Measurements from ENCODE around the gene CNIH2. TPM values are rescaled to one million over a fixed set of nuclear protein-coding genes. Genes with fewer than 3 reads are reported as not detected.

Gene CNIH2
- polyA plus RNA-seq, 1 donor from 2014 or later = 47.9 TPM

DNA sequence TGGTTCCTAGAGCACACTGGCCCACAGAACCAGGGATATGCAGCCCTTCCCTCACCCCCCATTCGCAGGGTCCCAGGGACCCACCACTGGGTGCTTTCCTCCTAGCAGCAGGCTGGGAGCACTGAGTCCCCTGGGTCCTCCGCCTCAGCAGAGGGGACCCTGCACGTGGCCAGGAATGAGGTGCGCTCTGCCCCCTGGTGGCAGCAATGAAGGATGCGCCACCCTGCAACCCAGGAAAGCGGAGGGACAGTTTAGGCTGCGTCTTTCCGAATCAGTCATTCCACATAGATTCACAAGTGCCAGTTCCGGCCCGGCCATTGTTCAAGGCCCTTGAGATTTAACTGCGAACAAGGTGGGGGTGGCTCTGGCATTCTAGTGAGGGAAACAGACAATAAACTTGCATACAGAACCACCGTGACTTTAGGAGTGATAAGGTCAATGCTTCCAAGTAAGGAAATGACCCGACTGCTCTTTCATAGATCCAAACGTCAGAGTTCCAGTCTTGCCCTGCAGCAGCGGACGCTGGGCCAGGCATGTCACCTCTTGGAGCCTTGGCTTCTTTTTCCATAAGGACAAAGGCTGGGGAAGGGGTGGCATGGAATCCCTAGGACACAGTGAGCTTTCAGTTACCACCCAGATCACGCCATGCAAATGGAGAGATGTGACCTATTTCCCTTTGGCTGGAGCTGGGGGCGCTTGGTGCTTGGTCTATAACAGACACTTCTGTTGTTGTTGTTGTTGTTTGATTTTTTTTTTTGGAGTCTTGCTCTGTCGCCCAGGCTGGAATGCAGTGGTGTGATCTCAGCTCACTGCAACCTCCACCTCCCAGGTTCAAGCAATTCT is 50.5 kb downstream of the CNIH2 start:
- no peak overlapping the region for H3K4me3 ChIP-seq (ENCODE audit: low read length)
- no peak overlapping the region for H2AFZ ChIP-seq (ENCODE audit: low read depth, low read length)
- H3K27me3 ChIP-seq (ENCODE audit: insufficient read depth, low read depth, low read length) = no peaks in the 10 kb centered on the region
- H3K4me2 ChIP-seq (ENCODE audit: low read length) = no peak overlapping the region
- no peaks in the 10 kb centered on the region for H3F3A ChIP-seq (ENCODE audit: insufficient read depth, low read length, poor library complexity, severe bottlenecking)
- no peaks in the 10 kb centered on the region for H3K36me3 ChIP-seq (ENCODE audit: insufficient read depth, low read length)
- no peak overlapping the region for H3K27ac ChIP-seq (ENCODE audit: low read length)
- H3K9me3 ChIP-seq (ENCODE audit: low read length) = no peaks in the 10 kb centered on the region
- peak overlapping the region; percentile 14 for H3K9ac ChIP-seq (ENCODE audit: low read length)
- no peaks in the 10 kb centered on the region for H4K20me1 ChIP-seq (ENCODE audit: insufficient read depth)
- no peaks in the 10 kb centered on the region for H3K9me2 ChIP-seq (ENCODE audit: insufficient read depth, low read length)
- TF ChIP-seq EP300 (conservative IDR thresholded peaks at IDR 0.05; ENCODE audit: poor library complexity, severe bottlenecking) = no peak
- no peak for TF ChIP-seq POLR2AphosphoS5 (IDR thresholded peaks at IDR 0.05)
- TF ChIP-seq MXI1 (conservative IDR thresholded peaks at IDR 0.05; ENCODE audit: poor library complexity, severe bottlenecking) = peak; percentile 61
- peak; percentile 79 for TF ChIP-seq RAD21 (conservative IDR thresholded peaks at IDR 0.05)
- TF ChIP-seq SMC3 (conservative IDR thresholded peaks at IDR 0.05; ENCODE audit: poor library complexity) = peak; percentile 90
- TF ChIP-seq, protein P1, sequence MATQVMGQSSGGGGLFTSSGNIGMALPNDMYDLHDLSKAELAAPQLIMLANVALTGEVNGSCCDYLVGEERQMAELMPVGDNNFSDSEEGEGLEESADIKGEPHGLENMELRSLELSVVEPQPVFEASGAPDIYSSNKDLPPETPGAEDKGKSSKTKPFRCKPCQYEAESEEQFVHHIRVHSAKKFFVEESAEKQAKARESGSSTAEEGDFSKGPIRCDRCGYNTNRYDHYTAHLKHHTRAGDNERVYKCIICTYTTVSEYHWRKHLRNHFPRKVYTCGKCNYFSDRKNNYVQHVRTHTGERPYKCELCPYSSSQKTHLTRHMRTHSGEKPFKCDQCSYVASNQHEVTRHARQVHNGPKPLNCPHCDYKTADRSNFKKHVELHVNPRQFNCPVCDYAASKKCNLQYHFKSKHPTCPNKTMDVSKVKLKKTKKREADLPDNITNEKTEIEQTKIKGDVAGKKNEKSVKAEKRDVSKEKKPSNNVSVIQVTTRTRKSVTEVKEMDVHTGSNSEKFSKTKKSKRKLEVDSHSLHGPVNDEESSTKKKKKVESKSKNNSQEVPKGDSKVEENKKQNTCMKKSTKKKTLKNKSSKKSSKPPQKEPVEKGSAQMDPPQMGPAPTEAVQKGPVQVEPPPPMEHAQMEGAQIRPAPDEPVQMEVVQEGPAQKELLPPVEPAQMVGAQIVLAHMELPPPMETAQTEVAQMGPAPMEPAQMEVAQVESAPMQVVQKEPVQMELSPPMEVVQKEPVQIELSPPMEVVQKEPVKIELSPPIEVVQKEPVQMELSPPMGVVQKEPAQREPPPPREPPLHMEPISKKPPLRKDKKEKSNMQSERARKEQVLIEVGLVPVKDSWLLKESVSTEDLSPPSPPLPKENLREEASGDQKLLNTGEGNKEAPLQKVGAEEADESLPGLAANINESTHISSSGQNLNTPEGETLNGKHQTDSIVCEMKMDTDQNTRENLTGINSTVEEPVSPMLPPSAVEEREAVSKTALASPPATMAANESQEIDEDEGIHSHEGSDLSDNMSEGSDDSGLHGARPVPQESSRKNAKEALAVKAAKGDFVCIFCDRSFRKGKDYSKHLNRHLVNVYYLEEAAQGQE (IDR thresholded peaks at IDR 0.05; ENCODE audit: borderline replicate concordance) = no peak
- TF ChIP-seq EZH2 (IDR thresholded peaks at IDR 0.05; ENCODE audit: borderline replicate concordance, insufficient read depth, low read length, poor library complexity, severe bottlenecking) = no peak
- TF ChIP-seq, protein P2, sequence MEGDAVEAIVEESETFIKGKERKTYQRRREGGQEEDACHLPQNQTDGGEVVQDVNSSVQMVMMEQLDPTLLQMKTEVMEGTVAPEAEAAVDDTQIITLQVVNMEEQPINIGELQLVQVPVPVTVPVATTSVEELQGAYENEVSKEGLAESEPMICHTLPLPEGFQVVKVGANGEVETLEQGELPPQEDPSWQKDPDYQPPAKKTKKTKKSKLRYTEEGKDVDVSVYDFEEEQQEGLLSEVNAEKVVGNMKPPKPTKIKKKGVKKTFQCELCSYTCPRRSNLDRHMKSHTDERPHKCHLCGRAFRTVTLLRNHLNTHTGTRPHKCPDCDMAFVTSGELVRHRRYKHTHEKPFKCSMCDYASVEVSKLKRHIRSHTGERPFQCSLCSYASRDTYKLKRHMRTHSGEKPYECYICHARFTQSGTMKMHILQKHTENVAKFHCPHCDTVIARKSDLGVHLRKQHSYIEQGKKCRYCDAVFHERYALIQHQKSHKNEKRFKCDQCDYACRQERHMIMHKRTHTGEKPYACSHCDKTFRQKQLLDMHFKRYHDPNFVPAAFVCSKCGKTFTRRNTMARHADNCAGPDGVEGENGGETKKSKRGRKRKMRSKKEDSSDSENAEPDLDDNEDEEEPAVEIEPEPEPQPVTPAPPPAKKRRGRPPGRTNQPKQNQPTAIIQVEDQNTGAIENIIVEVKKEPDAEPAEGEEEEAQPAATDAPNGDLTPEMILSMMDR (IDR thresholded peaks at IDR 0.05; ENCODE audit: poor library complexity, severe bottlenecking) = peak; percentile 91
- no peak for TF ChIP-seq TAF1 (IDR thresholded peaks at IDR 0.05; ENCODE audit: low read depth)
- H3K79me2 ChIP-seq (replicated peaks; ENCODE audit: insufficient read depth, low read length) = no peaks in the 10 kb centered on the region

DNA sequence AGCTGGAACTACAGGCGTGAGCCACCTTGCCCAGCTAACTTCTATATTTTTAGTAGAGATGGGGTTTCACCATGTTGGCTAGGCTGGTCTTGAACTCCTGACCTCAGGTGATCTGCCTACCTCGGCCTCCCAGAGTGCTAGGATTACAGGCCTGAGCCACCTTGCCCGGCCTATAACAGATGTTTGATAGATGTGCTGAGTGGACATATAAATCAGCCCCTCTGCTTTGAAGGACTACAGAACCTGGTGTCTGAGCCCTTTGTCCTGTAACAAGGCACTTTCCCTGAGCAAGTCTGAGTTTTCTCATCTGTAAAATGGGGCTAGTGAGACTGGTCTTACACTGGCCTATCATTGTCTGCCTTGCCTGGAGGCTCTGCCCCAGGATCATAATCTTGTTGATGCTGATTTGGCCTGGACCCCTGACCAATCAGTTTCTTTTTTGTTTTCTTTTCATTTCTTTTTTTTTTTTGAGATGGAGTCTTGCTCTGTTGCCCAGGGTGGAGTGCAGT is 51.2 kb downstream of the CNIH2 start:
- Histone ChIP-seq H3K79me2 (replicated peaks; ENCODE audit: insufficient read depth, low read length) (no peaks in the 10 kb centered on the region), H4K20me1 (ENCODE audit: insufficient read depth) (no peaks in the 10 kb centered on the region), H3K27me3 (ENCODE audit: insufficient read depth, low read depth, low read length) (no peaks in the 10 kb centered on the region), H3K9me3 (ENCODE audit: low read length) (no peaks in the 10 kb centered on the region), H2AFZ (ENCODE audit: low read depth, low read length) (no peak overlapping the region), H3K36me3 (ENCODE audit: insufficient read depth, low read length) (no peaks in the 10 kb centered on the region), H3K9me2 (ENCODE audit: insufficient read depth, low read length) (no peaks in the 10 kb centered on the region), H3K27ac (ENCODE audit: low read length) (no peak overlapping the region), H3K4me3 (ENCODE audit: low read length) (no peak overlapping the region), H3K4me2 (ENCODE audit: low read length) (no peak overlapping the region), H3K9ac (ENCODE audit: low read length) (no peak overlapping the region), H3F3A (ENCODE audit: insufficient read depth, low read length, poor library complexity, severe bottlenecking) (no peaks in the 10 kb centered on the region)
- TF ChIP-seq, protein P1 (IDR thresholded peaks at IDR 0.05; ENCODE audit: borderline replicate concordance) = no peak
- TF ChIP-seq RAD21 (conservative IDR thresholded peaks at IDR 0.05) (no peak), EZH2 (IDR thresholded peaks at IDR 0.05; ENCODE audit: borderline replicate concordance, insufficient read depth, low read length, poor library complexity, severe bottlenecking) (no peak), TAF1 (IDR thresholded peaks at IDR 0.05; ENCODE audit: low read depth) (no peak), SMC3 (conservative IDR thresholded peaks at IDR 0.05; ENCODE audit: poor library complexity) (no peak), POLR2AphosphoS5 (IDR thresholded peaks at IDR 0.05) (no peak), MXI1 (conservative IDR thresholded peaks at IDR 0.05; ENCODE audit: poor library complexity, severe bottlenecking) (no peak), EP300 (conservative IDR thresholded peaks at IDR 0.05; ENCODE audit: poor library complexity, severe bottlenecking) (no peak)
- TF ChIP-seq, protein P2 (IDR thresholded peaks at IDR 0.05; ENCODE audit: poor library complexity, severe bottlenecking) = no peak

All from neural cell (in vitro differentiated cells).